MM.1S (cell line): ENCODE data around the gene LMNB1.

Experiments
- DNase-seq: peaks from one replicate; pipeline ENCODE4 v3.0.0-alpha.2; 2015
- H2AFZ ChIP-seq: fragments of 300-600 bp; sonication (generic); 2 replicates; pipeline ENCODE4 v1.6.0; 2016; ENCODE audit warnings: antibody characterized with exemption, low read length
- H3F3A ChIP-seq: fragments of 300-600 bp; sonication (generic); 2 replicates; pipeline ENCODE4 v1.6.1; 2016; ENCODE audit warnings: mild to moderate bottlenecking, antibody characterized with exemption, low read length, moderate library complexity, mixed read lengths; ENCODE audit not compliant: insufficient read depth
- H3K27ac ChIP-seq: fragments of 300-600 bp; sonication (generic); 2 replicates; pipeline ENCODE4 v1.5.1; 2016; ENCODE audit warnings: mild to moderate bottlenecking, low read length
- H3K27me3 ChIP-seq: fragments of 300-600 bp; sonication (generic); replicated peaks from 2 replicates; pipeline ENCODE4 v1.6.0; 2016; ENCODE audit warnings: low read length; ENCODE audit not compliant: insufficient read depth
- H3K36me3 ChIP-seq: fragments of 300-600 bp; sonication (generic); replicated peaks from 2 replicates; pipeline ENCODE4 v1.6.1; 2016; ENCODE audit warnings: mild to moderate bottlenecking, low read length, mixed read lengths; ENCODE audit not compliant: insufficient read depth
- H3K4me1 ChIP-seq: fragments of 300-600 bp; sonication (generic); 2 replicates; pipeline ENCODE4 v1.6.1; 2016; ENCODE audit warnings: low read length, mixed read lengths
- H3K4me2 ChIP-seq: fragments of 300-600 bp; sonication (generic); 2 replicates; pipeline ENCODE4 v1.6.0; 2016; ENCODE audit warnings: low read depth, low read length
- H3K4me3 ChIP-seq: fragments of 300-600 bp; sonication (generic); 2 replicates; pipeline ENCODE4 v1.5.1; 2016; ENCODE audit warnings: low read length, mixed read lengths
- H3K79me2 ChIP-seq: fragments of 300-600 bp; sonication (generic); 2 replicates; pipeline ENCODE4 v1.6.1; 2016; ENCODE audit warnings: mixed run types, low read length, mixed read lengths
- H3K9ac ChIP-seq: fragments of 300-600 bp; sonication (generic); 2 replicates; pipeline ENCODE4 v1.6.1; 2016; ENCODE audit warnings: low read length, mixed read lengths
- H3K9me2 ChIP-seq: fragments of 300-600 bp; sonication (generic); replicated peaks from 2 replicates; pipeline ENCODE4 v1.6.1; 2016; ENCODE audit warnings: mild to moderate bottlenecking, low read length, mixed read lengths; ENCODE audit not compliant: insufficient read depth
- H3K9me3 ChIP-seq: fragments of 300-600 bp; sonication (generic); replicated peaks from 2 replicates; pipeline ENCODE4 v1.6.1; 2016; ENCODE audit warnings: mild to moderate bottlenecking, low read length, mixed read lengths; ENCODE audit not compliant: insufficient read depth
- H4K20me1 ChIP-seq: fragments of 300-600 bp; sonication (generic); 2 replicates; pipeline ENCODE4 v1.6.1; 2016; ENCODE audit warnings: mild to moderate bottlenecking, low read length, moderate library complexity, mixed read lengths; ENCODE audit not compliant: insufficient read depth
- CTCF ChIP-seq: fragments of 300-600 bp; sonication (generic); IDR thresholded peaks from 2 replicates; pipeline ENCODE4 v1.5.1; 2016; ENCODE audit warnings: antibody characterized with exemption, low read length, mixed read lengths
- EZH2 ChIP-seq: fragments of 300-600 bp; sonication (generic); optimal IDR thresholded peaks from 2 replicates; pipeline ENCODE3; 2017; ENCODE audit warnings: low read depth, mild to moderate bottlenecking, antibody characterized with exemption, low read length, mixed read lengths
- EZH2phosphoT487 ChIP-seq: fragments of 300-600 bp; sonication (generic); IDR thresholded peaks from 2 replicates; pipeline ENCODE4 v1.6.1; 2018; ENCODE audit warnings: antibody characterized with exemption, low read length

Gene LMNB1

GRCh38 chr5:126868338-126869004 lies 91.5 kb downstream of the LMNB1 start:
- H3K9me2 ChIP-seq, result no peaks in the 10 kb centered on the region
- no peaks in the 10 kb centered on the region for H3K79me2 ChIP-seq
- no peaks in the 10 kb centered on the region for H3K9me3 ChIP-seq
- H3K4me3 ChIP-seq, result no peak overlapping the region
- H3K4me2 ChIP-seq, result no peak overlapping the region
- TF ChIP-seq EZH2, result no peak
- no peak for TF ChIP-seq EZH2phosphoT487
- no peak for TF ChIP-seq CTCF
- H4K20me1 ChIP-seq, result no peaks in the 10 kb centered on the region
- no peaks in the 10 kb centered on the region for H3K27me3 ChIP-seq
- H3K27ac ChIP-seq, result no peak overlapping the region
- no peaks in the 10 kb centered on the region for H3K36me3 ChIP-seq
- no peaks in the 10 kb centered on the region for H3K4me1 ChIP-seq
- H2AFZ ChIP-seq, result no peak overlapping the region
- no peaks in the 10 kb centered on the region for H3F3A ChIP-seq
- no peak overlapping the region for H3K9ac ChIP-seq
- DNase-seq, result no peak

- H3K4me2 ChIP-seq, result no peak overlapping the region
- no peak overlapping the region for H3K27ac ChIP-seq
- no peak overlapping the region for H2AFZ ChIP-seq
- no peaks in the 10 kb centered on the region for H3K9me2 ChIP-seq
- TF ChIP-seq EZH2 (no peak), CTCF (no peak), EZH2phosphoT487 (no peak)
- H3K4me1 ChIP-seq, result no peaks in the 10 kb centered on the region
- H3K4me3 ChIP-seq, result no peak overlapping the region
- no peaks in the 10 kb centered on the region for H3K36me3 ChIP-seq
- H3K9me3 ChIP-seq, result no peaks in the 10 kb centered on the region
- no peaks in the 10 kb centered on the region for H3F3A ChIP-seq
- no peaks in the 10 kb centered on the region for H3K79me2 ChIP-seq
- H4K20me1 ChIP-seq, result no peaks in the 10 kb centered on the region
- H3K27me3 ChIP-seq, result no peaks in the 10 kb centered on the region
- no peak overlapping the region for H3K9ac ChIP-seq
- no peak for DNase-seq
Observed at GRCh38 chr5:126869005-126869451, 92.1 kb downstream of the LMNB1 start.

GRCh38 chr5:126871441-126871840 lies 94.5 kb downstream of the LMNB1 start:
- Histone ChIP-seq H3K9me3 (no peaks in the 10 kb centered on the region), H3K27me3 (no peaks in the 10 kb centered on the region), H3K79me2 (no peaks in the 10 kb centered on the region), H4K20me1 (no peaks in the 10 kb centered on the region), H3K9ac (no peak overlapping the region), H3F3A (no peaks in the 10 kb centered on the region), H3K4me1 (no peaks in the 10 kb centered on the region), H3K9me2 (no peaks in the 10 kb centered on the region), H2AFZ (no peak overlapping the region), H3K27ac (no peak overlapping the region), H3K4me3 (no peak overlapping the region), H3K36me3 (no peaks in the 10 kb centered on the region), H3K4me2 (no peak overlapping the region)
- no peak for DNase-seq
- TF ChIP-seq EZH2 (no peak), EZH2phosphoT487 (no peak), CTCF (no peak)
